Upper lobe of left lung (tissue), 6 donors: Measurements from ENCODE around the gene DGKG. TPM values are rescaled to one million over a fixed set of nuclear protein-coding genes. Genes with fewer than 3 reads are reported as not detected.

Experiments used
- ATAC-seq, 2 donors: fragments of 200-7000 bp; cut with Tn5 transposase; one replicate each; pipeline ENCODE4 v1.9.1; 2022; ENCODE audit warnings: mild to moderate bottlenecking in 2 of 2, moderate library complexity in 2 of 2; ENCODE audit not compliant: low FRiP score in 2 of 2
- DNase-seq, 2 donors: peaks; one replicate each; pipeline ENCODE4 v3.0.0-alpha.2; 2019 to 2020
- H3K27ac ChIP-seq, 4 donors: fragments of 200-600 bp; sonication (generic); one replicate each; pipeline ENCODE4 v1.5.1; 2016 to 2019
- H3K27me3 ChIP-seq, 4 donors: fragments of 200-600 bp; sonication (generic); one replicate each; pipeline ENCODE4 v1.5.1; 2017 to 2019
- H3K36me3 ChIP-seq, 4 donors: fragments of 200-600 bp; sonication (generic); one replicate each; pipeline ENCODE4 v1.5.1; 2016 to 2019
- H3K4me1 ChIP-seq, 4 donors: fragments of 200-600 bp; sonication (generic); one replicate each; pipeline ENCODE4 v1.5.1; 2018 to 2019
- H3K4me3 ChIP-seq, 4 donors: fragments of 200-600 bp; sonication (generic); one replicate each; pipeline ENCODE4 v1.5.1; 2017 to 2019; ENCODE audit warnings: mild to moderate bottlenecking in 2 of 4, moderate library complexity in 1 of 4
- H3K9me3 ChIP-seq, 4 donors: fragments of 200-600 bp; sonication (generic); one replicate each; pipeline ENCODE4 v1.5.1; 2018 to 2019
- CTCF ChIP-seq, 6 experiments: fragments of 450-650 bp in 4 of 6; fragments of 200-600 bp in 2 of 6; sonication (generic) in 2 of 6; IDR thresholded peaks; one replicate each; pipeline ENCODE4 v1.5.1; 2016 to 2019; ENCODE audit warnings: antibody characterized with exemption in 6 of 6
- EP300 ChIP-seq, 4 donors: sonication (generic); formaldehyde crosslinking; IDR thresholded peaks; one replicate each; pipeline ENCODE4 v1.5.1; 2017; ENCODE audit warnings: antibody characterized with exemption in 4 of 4, control low read depth in 2 of 4
- POLR2A ChIP-seq, 4 donors: fragments of 450-650 bp; IDR thresholded peaks; one replicate each; pipeline ENCODE4 v1.5.1; 2016 to 2017; ENCODE audit warnings: antibody characterized with exemption in 4 of 4, mild to moderate bottlenecking in 2 of 4
- POLR2AphosphoS5 ChIP-seq, 2 donors: sonication (generic); formaldehyde crosslinking; IDR thresholded peaks; one replicate each; pipeline ENCODE4 v1.5.1; 2017; ENCODE audit warnings: antibody characterized with exemption in 2 of 2
- WGBS, 2 donors: methylation state at CpG; one replicate each; pipeline ENCODE4 v1.1.5; 2017 to 2018; 5-methylcytosine and 5-hydroxymethylcytosine counted together
- total RNA-seq, 6 donors: library from RNA; depleted of rRNA in 4 of 6; stranded (reverse); fragments of >200 nt in 4 of 6; gene quantifications; one replicate each; pipeline versions ENCODE4 v1.1.0 to v1.2.1, GENCODE V29; 2016 to 2021
- donor health status: DM: no; HTN: no; CAD: no; lungs with moderate emphysema.
- donor health status: DM: no; HTN: yes; CAD: no; lungs with severe emphysema.

The DGKG gene
- total RNA-seq, 6 donors from 2014 or later: 4.4 to 32.5 (median 6.5) TPM

- Histone ChIP-seq H3K27me3 (no peaks in the 10 kb centered on the region), H3K27ac (no peak overlapping the region), H3K9me3 (no peaks in the 10 kb centered on the region), H3K36me3 (no peaks in the 10 kb centered on the region), H3K4me1 (no peaks in the 10 kb centered on the region), H3K4me3 (no peak overlapping the region)
- peak in 1 of 2 donors; percentile 36 for DNase-seq
- no peak for ATAC-seq
- WGBS, 2 donors: 6 to 23% methylated on average over 5 to 10 of the region's 11 CpGs
- no peak for TF ChIP-seq CTCF (IDR thresholded peaks at IDR 0.05)
- no peak for TF ChIP-seq POLR2AphosphoS5 (IDR thresholded peaks at IDR 0.05)
- TF ChIP-seq POLR2A (IDR thresholded peaks at IDR 0.05): no peak
- no peak for TF ChIP-seq EP300 (IDR thresholded peaks at IDR 0.05)
These were observed 58.1 kb downstream of the DGKG start for GRCh38 chr3:186303965-186304364.

GRCh38 chr3:186299327-186299726, 62.7 kb downstream of the DGKG start:
- ATAC-seq (no peak), DNase-seq (no peak)
- WGBS, 2 donors: 48 to 66% methylated on average over 4 of the region's 4 CpGs
- TF ChIP-seq EP300 (IDR thresholded peaks at IDR 0.05): no peak
- TF ChIP-seq POLR2AphosphoS5 (IDR thresholded peaks at IDR 0.05): no peak
- H3K4me3 ChIP-seq: no peak overlapping the region
- no peaks in the 10 kb centered on the region for H3K27me3 ChIP-seq
- no peak overlapping the region for H3K27ac ChIP-seq
- no peaks in the 10 kb centered on the region for H3K9me3 ChIP-seq
- H3K4me1 ChIP-seq: no peaks in the 10 kb centered on the region
- H3K36me3 ChIP-seq: no peaks in the 10 kb centered on the region

- Histone ChIP-seq H3K4me3 (no peak overlapping the region), H3K36me3 (no peaks in the 10 kb centered on the region), H3K9me3 (no peaks in the 10 kb centered on the region), H3K27me3 (no peaks in the 10 kb centered on the region), H3K27ac (no peak overlapping the region), H3K4me1 (no peaks in the 10 kb centered on the region)
- WGBS, 2 donors: 52 to 78% methylated on average over 2 of the region's 2 CpGs
- DNase-seq: no peak
- no peak for ATAC-seq
- no peak for TF ChIP-seq POLR2AphosphoS5 (IDR thresholded peaks at IDR 0.05)
- TF ChIP-seq POLR2A (IDR thresholded peaks at IDR 0.05): no peak
- no peak for TF ChIP-seq CTCF (IDR thresholded peaks at IDR 0.05)
- no peak for TF ChIP-seq EP300 (IDR thresholded peaks at IDR 0.05)
These were observed 63.2 kb downstream of the DGKG start for GRCh38 chr3:186298876-186299275.

- no peaks in the 10 kb centered on the region for H3K27me3 ChIP-seq
- no peak overlapping the region for H3K4me3 ChIP-seq
- H3K4me1 ChIP-seq: no peaks in the 10 kb centered on the region
- H3K36me3 ChIP-seq: no peaks in the 10 kb centered on the region
- DNase-seq (no peak), ATAC-seq (no peak)
- no peak for TF ChIP-seq CTCF (IDR thresholded peaks at IDR 0.05)
- TF ChIP-seq POLR2A (IDR thresholded peaks at IDR 0.05): no peak
- H3K27ac ChIP-seq: no peak overlapping the region
- no peaks in the 10 kb centered on the region for H3K9me3 ChIP-seq
- 90 to 92% methylated on average over 2 of the region's 2 CpGs for WGBS, 2 donors
These were observed 71.2 kb downstream of the DGKG start for GRCh38 chr3:186290796-186291195.

- DNase-seq (no peak), ATAC-seq (peak in 1 of 2 donors; percentile 35)
- Histone ChIP-seq H3K4me3 (no peak overlapping the region), H3K36me3 (no peaks in the 10 kb centered on the region), H3K27me3 (no peaks in the 10 kb centered on the region), H3K27ac (no peak overlapping the region), H3K4me1 (no peaks in the 10 kb centered on the region), H3K9me3 (no peaks in the 10 kb centered on the region)
- TF ChIP-seq POLR2AphosphoS5 (IDR thresholded peaks at IDR 0.05) (no peak), CTCF (IDR thresholded peaks at IDR 0.05) (no peak), POLR2A (IDR thresholded peaks at IDR 0.05) (no peak), EP300 (IDR thresholded peaks at IDR 0.05) (no peak)
These were observed 74.3 kb downstream of the DGKG start for GRCh38 chr3:186287711-186288110.
